Nephron progenitor cell (in vitro differentiated cells): ENCODE measurements around the gene IPO9.

Source experiments
- DNase-seq: peaks from one replicate; pipeline ENCODE4 v3.0.0; 2021
- H3K27ac Mint-ChIP-seq: 2 replicates; pipeline ENCODE4 v1.8.0; 2021; ENCODE audit warnings: mild to moderate bottlenecking, moderate library complexity, mixed read lengths
- H3K27me3 Mint-ChIP-seq: 2 replicates; pipeline ENCODE4 v1.8.0; 2021; ENCODE audit warnings: mild to moderate bottlenecking, low read depth, mixed read lengths; ENCODE audit not compliant: poor library complexity
- H3K36me3 Mint-ChIP-seq: 2 replicates; pipeline ENCODE4 v1.8.0; 2021; ENCODE audit warnings: low read depth, mixed read lengths
- H3K4me1 Mint-ChIP-seq: 2 replicates; pipeline ENCODE4 v1.8.0; 2021; ENCODE audit warnings: mixed read lengths
- H3K4me3 Mint-ChIP-seq: 2 replicates; pipeline ENCODE4 v1.8.0; 2021; ENCODE audit warnings: mild to moderate bottlenecking, moderate library complexity, mixed read lengths
- H3K9me3 Mint-ChIP-seq: 2 replicates; pipeline ENCODE4 v1.8.0; 2021; ENCODE audit warnings: mild to moderate bottlenecking, moderate library complexity, mixed read lengths
- CTCF ChIP-seq: fragments of 200-600 bp; sonication (generic); IDR thresholded peaks from 2 replicates; pipeline ENCODE4 v1.5.0; 2021; ENCODE audit warnings: antibody characterized with exemption

IPO9 gene

GRCh38 chr1:201921952-201922558, 93.1 kb downstream of the IPO9 start:
- Mint-ChIP-seq H3K27me3 (peaks cover 5% of the 10 kb centered on the region), H3K4me3 (no peak overlapping the region), H3K27ac (no peak overlapping the region), H3K9me3 (peaks cover 11% of the 10 kb centered on the region), H3K36me3 (peaks cover 29% of the 10 kb centered on the region), H3K4me1 (peaks cover 80% of the 10 kb centered on the region)
- no peak for DNase-seq
- TF ChIP-seq CTCF = no peak

- TF ChIP-seq CTCF = no peak
- H3K9me3 Mint-ChIP-seq = peaks cover 11% of the 10 kb centered on the region
- peaks cover 41% of the 10 kb centered on the region for H3K36me3 Mint-ChIP-seq
- peaks cover 5% of the 10 kb centered on the region for H3K27me3 Mint-ChIP-seq
- no peak overlapping the region for H3K27ac Mint-ChIP-seq
- H3K4me3 Mint-ChIP-seq = no peak overlapping the region
- H3K4me1 Mint-ChIP-seq = peaks cover 54% of the 10 kb centered on the region
- no peak for DNase-seq
These were observed 96.3 kb downstream of the IPO9 start for GRCh38 chr1:201925301-201925567.

- H3K4me3 Mint-ChIP-seq = no peak overlapping the region
- peaks cover 46% of the 10 kb centered on the region for H3K4me1 Mint-ChIP-seq
- TF ChIP-seq CTCF = no peak
- H3K9me3 Mint-ChIP-seq = peaks cover 4% of the 10 kb centered on the region
- no peak for DNase-seq
- H3K36me3 Mint-ChIP-seq = peaks cover 32% of the 10 kb centered on the region
- peak overlapping the region; percentile 58 for H3K27ac Mint-ChIP-seq
- H3K27me3 Mint-ChIP-seq = peaks cover 5% of the 10 kb centered on the region
These were observed 97.2 kb downstream of the IPO9 start for GRCh38 chr1:201925981-201926645.

GRCh38 chr1:201928266-201928665, 99.3 kb downstream of the IPO9 start:
- TF ChIP-seq CTCF = no peak
- Mint-ChIP-seq H3K27me3 (peaks cover 5% of the 10 kb centered on the region), H3K4me3 (no peak overlapping the region), H3K36me3 (peaks cover 18% of the 10 kb centered on the region), H3K9me3 (no peaks in the 10 kb centered on the region), H3K4me1 (peaks cover 34% of the 10 kb centered on the region), H3K27ac (no peak overlapping the region)
- DNase-seq = no peak

GRCh38 chr1:201930137-201930536, 101.2 kb downstream of the IPO9 start:
- Mint-ChIP-seq H3K4me1 (peaks cover 32% of the 10 kb centered on the region), H3K9me3 (no peaks in the 10 kb centered on the region), H3K27me3 (peaks cover 13% of the 10 kb centered on the region), H3K27ac (no peak overlapping the region), H3K4me3 (no peak overlapping the region), H3K36me3 (peaks cover 22% of the 10 kb centered on the region)
- no peak for DNase-seq
- no peak for TF ChIP-seq CTCF

- Mint-ChIP-seq H3K36me3 (peaks cover 22% of the 10 kb centered on the region), H3K4me1 (peaks cover 27% of the 10 kb centered on the region), H3K27ac (no peak overlapping the region), H3K9me3 (no peaks in the 10 kb centered on the region), H3K4me3 (no peak overlapping the region), H3K27me3 (peaks cover 11% of the 10 kb centered on the region)
- TF ChIP-seq CTCF = no peak
- no peak for DNase-seq
These were observed 101.8 kb downstream of the IPO9 start for GRCh38 chr1:201930803-201931202.
